Measurements from ENCODE around the gene KLHL29.

KLHL29 gene

GRCh38 chr2:23754970-23755369 lies 370.0 kb downstream of the KLHL29 start:
- no peak for DNase-seq

GRCh38 chr2:23756593-23757292 lies 371.8 kb downstream of the KLHL29 start:
- no peak for DNase-seq

GRCh38 chr2:23757686-23758433 lies 372.9 kb downstream of the KLHL29 start:
- no peak for DNase-seq
